Measurements from ENCODE around the gene EXOC7.

EXOC7 gene

GRCh38 chr17:76123749-76124581 is 20.4 kb upstream of the EXOC7 start:
- TF ChIP-seq CTCF (conservative IDR thresholded peaks at IDR 0.05; ENCODE audit: low read depth, low read length): no peak
- no peak for DNase-seq (ENCODE audit: low read depth)
- H3K4me3 ChIP-seq (ENCODE audit: low read depth, low read length): no peak overlapping the region

- H3K4me3 ChIP-seq (ENCODE audit: low read depth, low read length): no peak overlapping the region
- TF ChIP-seq CTCF (conservative IDR thresholded peaks at IDR 0.05; ENCODE audit: low read depth, low read length): no peak
- DNase-seq (ENCODE audit: low read depth): no peak
Measured at GRCh38 chr17:76123191-76123499, 19.6 kb upstream of the EXOC7 start.

- no peak for TF ChIP-seq CTCF (conservative IDR thresholded peaks at IDR 0.05; ENCODE audit: low read depth, low read length)
- DNase-seq (ENCODE audit: low read depth): no peak
- no peak overlapping the region for H3K4me3 ChIP-seq (ENCODE audit: low read depth, low read length)
Measured at GRCh38 chr17:76122431-76123190, 19.0 kb upstream of the EXOC7 start.

GRCh38 chr17:76121932-76122430 is 18.4 kb upstream of the EXOC7 start:
- peak; percentile 28 for DNase-seq (ENCODE audit: low read depth)
- peak overlapping the region; percentile 41 for H3K4me3 ChIP-seq (ENCODE audit: low read depth, low read length)
- no peak for TF ChIP-seq CTCF (conservative IDR thresholded peaks at IDR 0.05; ENCODE audit: low read depth, low read length)

GRCh38 chr17:76120658-76121008 is 17.0 kb upstream of the EXOC7 start:
- no peak overlapping the region for H3K4me3 ChIP-seq (ENCODE audit: low read depth, low read length)
- TF ChIP-seq CTCF (conservative IDR thresholded peaks at IDR 0.05; ENCODE audit: low read depth, low read length): no peak
- DNase-seq (ENCODE audit: low read depth): no peak

GRCh38 chr17:76119409-76120371 is 16.1 kb upstream of the EXOC7 start:
- DNase-seq (ENCODE audit: low read depth): no peak
- TF ChIP-seq CTCF (conservative IDR thresholded peaks at IDR 0.05; ENCODE audit: low read depth, low read length): no peak
- H3K4me3 ChIP-seq (ENCODE audit: low read depth, low read length): no peak overlapping the region

All from choroid plexus epithelial cell (primary cell).